PC-9 (cell line): ENCODE measurements around the gene CEP76. TPM values are rescaled to one million over a fixed set of nuclear protein-coding genes. Genes with fewer than 3 reads are reported as not detected.

ENCODE experiments used
- BruUV-seq: library from RNA; stranded (reverse); fragments of 400-500 nt; replicated peaks from 2 replicates; lab custom pipeline; 2021; lab: Mats Ljungman, UMichigan
- CTCF ChIA-PET: fragments of 300-600 bp; sonication (Branson Sonifier 250); formaldehyde crosslinking; loops from one replicate; lab custom pipeline; 2022; ENCODE audit warnings: antibody characterized with exemption; lab: Charles Lee
- POLR2A ChIA-PET: fragments of 300-600 bp; sonication (Branson Sonifier 250); formaldehyde crosslinking; loops from one replicate; lab custom pipeline; 2022; ENCODE audit warnings: antibody characterized with exemption; ENCODE audit not compliant: unreplicated experiment; lab: Charles Lee
- DNase-seq, 2 experiments: peaks; one replicate each; pipeline versions ENCODE4 v3.0.0 to v3.0.0-alpha.2; 2015 to 2022; ENCODE audit warnings: mixed read lengths in 1 of 2
- H2AFZ ChIP-seq: fragments of 200-600 bp; sonication (generic); 2 replicates; pipeline ENCODE4 v1.8.1; 2017; ENCODE audit warnings: antibody characterized with exemption
- H3F3A ChIP-seq: fragments of 200-600 bp; sonication (generic); 2 replicates; pipeline ENCODE4 v1.8.1; 2017; ENCODE audit warnings: antibody characterized with exemption, mild to moderate bottlenecking, low read depth; ENCODE audit not compliant: insufficient read depth
- H3K27ac ChIP-seq: fragments of 200-600 bp; sonication (generic); 2 replicates; pipeline ENCODE4 v1.6.1; 2016; ENCODE audit warnings: mixed run types
- H3K27me3 ChIP-seq: fragments of 200-600 bp; sonication (generic); 2 replicates; pipeline ENCODE4 v1.6.1; 2016; ENCODE audit warnings: low read depth, mixed run types; ENCODE audit not compliant: insufficient read depth
- H3K36me3 ChIP-seq: fragments of 200-600 bp; sonication (generic); 2 replicates; pipeline ENCODE4 v1.6.1; 2016; ENCODE audit warnings: low read depth, mixed run types
- H3K4me1 ChIP-seq: fragments of 200-600 bp; sonication (generic); replicated peaks from 2 replicates; pipeline ENCODE4 v1.6.1; 2016; ENCODE audit warnings: mixed run types; ENCODE audit not compliant: insufficient read depth
- H3K4me2 ChIP-seq: fragments of 200-600 bp; sonication (generic); 2 replicates; pipeline ENCODE4 v1.6.1; 2017; ENCODE audit warnings: mixed run types
- H3K4me3 ChIP-seq: fragments of 200-600 bp; sonication (generic); 2 replicates; pipeline ENCODE4 v1.6.1; 2016; ENCODE audit warnings: mixed run types
- H3K79me2 ChIP-seq: fragments of 200-600 bp; sonication (generic); 2 replicates; pipeline ENCODE4 v1.6.1; 2017; ENCODE audit warnings: low read depth, mixed run types
- H3K9me2 ChIP-seq: fragments of 200-600 bp; sonication (generic); 2 replicates; pipeline ENCODE4 v1.8.1; 2017; ENCODE audit warnings: mild to moderate bottlenecking; ENCODE audit not compliant: insufficient read depth
- H3K9me3 ChIP-seq: fragments of 200-600 bp; sonication (generic); 2 replicates; pipeline ENCODE4 v1.8.1; 2016; ENCODE audit warnings: low read depth; ENCODE audit not compliant: insufficient read depth
- H4K20me1 ChIP-seq: fragments of 200-600 bp; sonication (generic); 2 replicates; pipeline ENCODE4 v1.8.1; 2017; ENCODE audit not compliant: insufficient read depth
- EZH2 ChIP-seq: fragments of 200-600 bp; sonication (generic); IDR thresholded peaks from 2 replicates; pipeline ENCODE4 v1.8.0; 2017; ENCODE audit warnings: antibody characterized with exemption, low read depth
- intact Hi-C: fragments of 100-400 bp; cut with micrococcal nuclease; formaldehyde crosslinking; loops from one replicate; pipeline ENCODE4 v1.10.0; 2022; ENCODE audit not compliant: unreplicated experiment
- total RNA-seq: library from RNA; stranded (reverse); gene quantifications from 2 replicates; pipeline ENCODE4 v1.2.3, GENCODE V29; 2021
- TF ChIP-seq, protein P1 (sequence below): fragments of 200-600 bp; sonication (generic); conservative IDR thresholded peaks from 2 replicates; pipeline ENCODE4 v1.6.1; 2017; ENCODE audit warnings: mixed run types, antibody characterized with exemption, mild to moderate bottlenecking, moderate library complexity

The CEP76 gene
- total RNA-seq, 1 experiment from 2014 or later, result 14.5 TPM

DNA sequence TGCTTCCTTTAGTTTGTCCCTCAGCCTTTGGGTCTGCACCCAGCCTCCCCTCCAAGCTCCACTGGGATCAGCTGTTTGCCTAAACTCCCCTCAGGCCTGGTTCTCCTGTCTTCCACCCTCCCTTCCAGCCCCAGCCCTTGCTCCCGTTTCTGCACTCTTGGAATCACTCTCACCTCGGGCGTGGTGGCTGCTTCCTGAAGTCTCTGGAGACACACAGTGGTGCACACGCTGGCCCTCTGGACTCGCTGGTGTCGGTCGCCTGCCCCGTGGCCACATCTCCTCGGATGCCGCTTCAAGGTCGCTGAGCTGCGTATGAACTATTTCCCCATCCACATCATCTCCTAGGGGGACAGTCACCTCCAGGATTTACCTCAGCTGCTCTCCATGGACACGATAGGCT is 46.6 kb upstream of the CEP76 start:
- Histone ChIP-seq H2AFZ (no peak overlapping the region), H3K27ac (no peak overlapping the region), H3K36me3 (no peaks in the 10 kb centered on the region), H3K9me3 (no peaks in the 10 kb centered on the region), H3K27me3 (no peaks in the 10 kb centered on the region), H3F3A (no peaks in the 10 kb centered on the region), H4K20me1 (no peaks in the 10 kb centered on the region), H3K9me2 (no peaks in the 10 kb centered on the region), H3K4me2 (no peak overlapping the region), H3K4me1 (no peaks in the 10 kb centered on the region), H3K4me3 (no peak overlapping the region), H3K79me2 (no peaks in the 10 kb centered on the region)
- POLR2A ChIA-PET, result no interaction called here
- intact Hi-C loops, result no loop called here
- TF ChIP-seq, protein P1, sequence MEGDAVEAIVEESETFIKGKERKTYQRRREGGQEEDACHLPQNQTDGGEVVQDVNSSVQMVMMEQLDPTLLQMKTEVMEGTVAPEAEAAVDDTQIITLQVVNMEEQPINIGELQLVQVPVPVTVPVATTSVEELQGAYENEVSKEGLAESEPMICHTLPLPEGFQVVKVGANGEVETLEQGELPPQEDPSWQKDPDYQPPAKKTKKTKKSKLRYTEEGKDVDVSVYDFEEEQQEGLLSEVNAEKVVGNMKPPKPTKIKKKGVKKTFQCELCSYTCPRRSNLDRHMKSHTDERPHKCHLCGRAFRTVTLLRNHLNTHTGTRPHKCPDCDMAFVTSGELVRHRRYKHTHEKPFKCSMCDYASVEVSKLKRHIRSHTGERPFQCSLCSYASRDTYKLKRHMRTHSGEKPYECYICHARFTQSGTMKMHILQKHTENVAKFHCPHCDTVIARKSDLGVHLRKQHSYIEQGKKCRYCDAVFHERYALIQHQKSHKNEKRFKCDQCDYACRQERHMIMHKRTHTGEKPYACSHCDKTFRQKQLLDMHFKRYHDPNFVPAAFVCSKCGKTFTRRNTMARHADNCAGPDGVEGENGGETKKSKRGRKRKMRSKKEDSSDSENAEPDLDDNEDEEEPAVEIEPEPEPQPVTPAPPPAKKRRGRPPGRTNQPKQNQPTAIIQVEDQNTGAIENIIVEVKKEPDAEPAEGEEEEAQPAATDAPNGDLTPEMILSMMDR, result no peak
- TF ChIP-seq EZH2, result no peak
- CTCF ChIA-PET, result interaction anchor here (0.7 kb wide), 2 partner anchors 12 to 335 kb away, joined by 4 read pairs; no protein-coding TSS in a partner anchor
- DNase-seq, result no peak
- no TSS peak for BruUV-seq

DNA sequence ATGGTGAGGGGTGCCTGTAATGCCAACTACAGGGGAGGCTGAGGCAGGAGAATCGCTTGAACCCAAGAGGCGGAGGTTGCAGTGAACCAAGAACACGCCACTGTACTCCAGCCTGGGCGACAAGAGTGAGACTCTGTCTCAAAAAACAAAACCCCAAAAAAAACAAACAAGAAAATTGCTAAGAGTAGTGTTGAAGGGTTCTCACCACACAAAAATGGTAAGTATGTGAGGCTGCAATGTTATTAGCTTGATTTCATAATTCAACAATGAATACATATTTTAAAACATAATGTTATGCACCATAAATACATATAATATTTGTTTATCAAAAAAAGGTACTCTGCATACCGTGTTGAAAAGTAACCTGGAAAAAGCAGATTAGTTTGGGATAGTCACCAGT is 46.1 kb upstream of the CEP76 start:
- intact Hi-C loops, result no loop called here
- Histone ChIP-seq H3K4me2 (no peak overlapping the region), H3K9me2 (no peaks in the 10 kb centered on the region), H3K9me3 (no peaks in the 10 kb centered on the region), H4K20me1 (no peaks in the 10 kb centered on the region), H3K27me3 (no peaks in the 10 kb centered on the region), H3K4me3 (no peak overlapping the region), H3F3A (peaks cover under 1% of the 10 kb centered on the region; the same call in 1 of the 2 replicates), H2AFZ (no peak overlapping the region), H3K27ac (no peak overlapping the region), H3K36me3 (no peaks in the 10 kb centered on the region), H3K4me1 (peaks cover 2% of the 10 kb centered on the region; the same call in 1 of the 2 replicates), H3K79me2 (no peaks in the 10 kb centered on the region)
- no peak for DNase-seq
- no TSS peak for BruUV-seq
- POLR2A ChIA-PET, result no interaction called here
- CTCF ChIA-PET, result interaction anchor here (0.7 kb wide), 1 partner anchor 336 kb away, joined by 4 read pairs; no protein-coding TSS in a partner anchor
- TF ChIP-seq, protein P1, result no peak
- no peak for TF ChIP-seq EZH2

DNA sequence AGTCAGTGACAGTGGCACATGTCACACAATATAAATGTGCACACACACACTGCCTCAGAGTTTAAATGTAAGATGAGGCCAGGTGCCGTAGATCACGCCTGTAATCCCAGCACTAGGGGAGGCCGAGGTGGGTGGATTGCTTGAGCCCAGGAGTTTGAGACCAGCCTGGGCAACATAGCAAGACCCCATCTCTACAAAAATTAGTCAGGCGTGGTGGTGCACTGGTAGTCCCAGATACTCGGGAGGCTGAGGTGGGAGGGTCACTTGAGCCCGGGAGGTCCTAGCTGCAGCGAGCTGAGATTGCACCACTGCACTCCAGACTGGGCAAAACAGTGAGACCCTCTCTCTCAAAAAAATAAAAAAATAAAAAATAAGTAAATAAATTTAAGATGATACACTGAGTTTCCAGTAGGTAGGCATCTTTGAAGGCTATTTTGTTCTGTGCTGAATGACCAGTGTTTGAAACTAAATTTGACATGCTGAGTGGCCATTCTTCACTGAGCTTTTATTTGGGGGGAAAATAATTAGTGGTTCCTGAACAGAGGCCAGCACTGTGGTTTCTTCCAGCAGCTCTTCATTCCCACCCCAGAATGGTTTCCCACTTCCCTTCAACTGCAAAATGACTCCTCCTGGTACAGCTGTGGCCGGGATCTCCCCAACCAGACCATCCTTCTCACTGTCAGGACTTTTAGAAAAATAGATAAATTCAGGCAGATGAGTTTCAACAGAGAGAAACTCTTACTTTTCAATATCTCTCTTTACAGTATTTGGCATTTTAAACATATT is 45.2 kb upstream of the CEP76 start:
- POLR2A ChIA-PET, result no interaction called here
- no peaks in the 10 kb centered on the region for H3K9me3 ChIP-seq
- no peak overlapping the region for H3K4me3 ChIP-seq
- H3K27ac ChIP-seq, result no peak overlapping the region
- peaks cover 10% of the 10 kb centered on the region; the same call in 1 of the 2 replicates for H3F3A ChIP-seq
- CTCF ChIA-PET, result no interaction called here
- no peak for DNase-seq
- TF ChIP-seq EZH2, result no peak
- TF ChIP-seq, protein P1, result no peak
- no TSS peak for BruUV-seq
- no peak overlapping the region for H3K4me2 ChIP-seq
- H3K79me2 ChIP-seq, result no peaks in the 10 kb centered on the region
- intact Hi-C loops, result no loop called here
- H3K9me2 ChIP-seq, result no peaks in the 10 kb centered on the region
- no peaks in the 10 kb centered on the region for H3K36me3 ChIP-seq
- peaks cover 11% of the 10 kb centered on the region for H3K4me1 ChIP-seq
- no peak overlapping the region for H2AFZ ChIP-seq
- H4K20me1 ChIP-seq, result no peaks in the 10 kb centered on the region
- no peaks in the 10 kb centered on the region for H3K27me3 ChIP-seq
